HepG2 (cell line): ENCODE data around the gene SIRT7. TPM values are rescaled to one million over a fixed set of nuclear protein-coding genes. Genes with fewer than 3 reads are reported as not detected.

Experiments
- ETV6 ChIP-seq: sonication (generic); formaldehyde crosslinking; conservative IDR thresholded peaks from 2 replicates; pipeline ENCODE4 v1.4.0; 2020; ENCODE audit warnings: missing genetic modification reagents
- KAT7 ChIP-seq: IDR thresholded peaks from 2 replicates; pipeline ENCODE4 v1.6.1; 2018; ENCODE audit warnings: borderline replicate concordance, missing compliant biosample characterization
- MBD4 ChIP-seq: IDR thresholded peaks from 2 replicates; pipeline ENCODE4 v1.6.1; 2012; ENCODE audit warnings: low read length, inconsistent platforms, borderline replicate concordance
- NFRKB ChIP-seq: fragments of 450-650 bp; IDR thresholded peaks from 2 replicates; pipeline ENCODE4 v1.6.1; 2017
- NR1H2 ChIP-seq: sonication (generic); formaldehyde crosslinking; IDR thresholded peaks from 2 replicates; pipeline ENCODE4 v1.8.1; 2022; ENCODE audit warnings: low read depth, missing genetic modification reagents, borderline replicate concordance
- POGK ChIP-seq: sonication (generic); formaldehyde crosslinking; conservative IDR thresholded peaks from 2 replicates; pipeline ENCODE4 v1.8.0; 2022; ENCODE audit warnings: mild to moderate bottlenecking, moderate library complexity, missing genetic modification reagents
- SP140L ChIP-seq: sonication (generic); formaldehyde crosslinking; IDR thresholded peaks from 2 replicates; pipeline ENCODE4 v1.4.0; 2020; ENCODE audit warnings: missing genetic modification reagents, borderline replicate concordance
- SPEN ChIP-seq: sonication (generic); formaldehyde crosslinking; IDR thresholded peaks from 2 replicates; pipeline ENCODE4 v1.5.1; 2020; ENCODE audit warnings: low read depth, mild to moderate bottlenecking, missing genetic modification reagents
- ZFP91 ChIP-seq: sonication (generic); formaldehyde crosslinking; IDR thresholded peaks from 2 replicates; pipeline ENCODE4 v1.9.0; 2022; ENCODE audit warnings: missing genetic modification reagents, mild to moderate bottlenecking, borderline replicate concordance
- ZNF274 ChIP-seq: sonication (generic); formaldehyde crosslinking; IDR thresholded peaks from 2 replicates; pipeline ENCODE4 v1.5.1; 2020; ENCODE audit warnings: mild to moderate bottlenecking, missing genetic modification reagents
- ZNF33B ChIP-seq: sonication (generic); formaldehyde crosslinking; IDR thresholded peaks from 2 replicates; pipeline ENCODE4 v1.5.1; 2020; ENCODE audit warnings: mild to moderate bottlenecking, missing genetic modification reagents
- ZNF468 ChIP-seq: sonication (generic); formaldehyde crosslinking; IDR thresholded peaks from 2 replicates; pipeline ENCODE4 v1.8.0; 2022; ENCODE audit warnings: mild to moderate bottlenecking, moderate library complexity, missing genetic modification reagents
- ZNF503 ChIP-seq: sonication (generic); formaldehyde crosslinking; IDR thresholded peaks from 2 replicates; pipeline ENCODE4 v1.4.0; 2020; ENCODE audit warnings: missing genetic modification reagents
- polyA plus RNA-seq, 8 experiments: library from polyadenylated mRNA; depleted of rRNA in 3 of 8; stranded (reverse) in 7 of 8; unstranded in 1 of 8; fragments of >200 nt; fragmentation: Illumina TruSeq in 4 of 8; extraction: Trizol in 4 of 8; gene quantifications; 2 replicates each; pipeline versions ENCODE4 v1.2.1 to v1.2.3, GENCODE V29; 2011 to 2016; ENCODE audit warnings: low read depth in 4 of 8, missing spikeins in 1 of 8, mixed read lengths in 1 of 8; ENCODE audit not compliant: insufficient read depth in 1 of 8
- total RNA-seq, 5 experiments: library from RNA; depleted of rRNA; stranded (reverse); fragments of >200 nt; fragmentation: Illumina TruSeq; extraction: Trizol; gene quantifications; 2 replicates each; pipeline ENCODE4 v1.2.3, GENCODE V29; 2016; ENCODE audit warnings: low read depth in 1 of 5
- TF ChIP-seq, protein P1 (sequence below): sonication (generic); formaldehyde crosslinking; IDR thresholded peaks from 2 replicates; pipeline ENCODE4 v1.9.0; 2022; ENCODE audit warnings: low read depth, missing genetic modification reagents
- TF ChIP-seq, protein P2 (sequence below): sonication (generic); formaldehyde crosslinking; IDR thresholded peaks from 2 replicates; pipeline ENCODE4 v1.4.0; 2020; ENCODE audit warnings: missing genetic modification reagents
- TF ChIP-seq, protein P3 (sequence below): sonication (generic); formaldehyde crosslinking; IDR thresholded peaks from 2 replicates; pipeline ENCODE4 v1.5.0; 2020; ENCODE audit warnings: mild to moderate bottlenecking, missing genetic modification reagents

SIRT7 gene
- total and polyA plus RNA-seq, 2 of the 13 experiments (the other 11 are each of a cell fraction or from before 2014, with no cell fraction given), result 8.3 to 24.8 TPM

GRCh38 chr17:81926451-81927151 lies 8.6 kb upstream of the SIRT7 start (continued):
- TF ChIP-seq POGK (CRISPR knock-in tag) (0 out of 2 replicates have a peak, but pooled peaks have one; percentile 5), SP140L (CRISPR knock-in tag) (no peak), KAT7 (peak; percentile 51; the same call in 1 of the 2 replicates), ZNF503 (CRISPR knock-in tag) (peak; percentile 53; the same call in 1 of the 2 replicates), ZFP91 (CRISPR knock-in tag) (peak; percentile 91), MBD4 (no peak), ZNF468 (no peak), ZNF274 (CRISPR knock-in tag) (no peak; the same call in 1 of the 2 replicates), ETV6 (no peak; the same call in 1 of the 2 replicates), NR1H2 (CRISPR knock-in tag) (no peak), NFRKB (no peak), SPEN (CRISPR knock-in tag) (peak; percentile 31; the same call in 1 of the 2 replicates), ZNF33B (CRISPR knock-in tag) (peak; percentile 94)
- TF ChIP-seq, protein P1, sequence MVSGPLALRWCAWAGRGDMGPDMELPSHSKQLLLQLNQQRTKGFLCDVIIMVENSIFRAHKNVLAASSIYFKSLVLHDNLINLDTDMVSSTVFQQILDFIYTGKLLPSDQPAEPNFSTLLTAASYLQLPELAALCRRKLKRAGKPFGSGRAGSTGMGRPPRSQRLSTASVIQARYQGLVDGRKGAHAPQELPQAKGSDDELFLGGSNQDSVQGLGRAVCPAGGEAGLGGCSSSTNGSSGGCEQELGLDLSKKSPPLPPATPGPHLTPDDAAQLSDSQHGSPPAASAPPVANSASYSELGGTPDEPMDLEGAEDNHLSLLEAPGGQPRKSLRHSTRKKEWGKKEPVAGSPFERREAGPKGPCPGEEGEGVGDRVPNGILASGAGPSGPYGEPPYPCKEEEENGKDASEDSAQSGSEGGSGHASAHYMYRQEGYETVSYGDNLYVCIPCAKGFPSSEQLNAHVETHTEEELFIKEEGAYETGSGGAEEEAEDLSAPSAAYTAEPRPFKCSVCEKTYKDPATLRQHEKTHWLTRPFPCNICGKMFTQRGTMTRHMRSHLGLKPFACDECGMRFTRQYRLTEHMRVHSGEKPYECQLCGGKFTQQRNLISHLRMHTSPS (CRISPR knock-in tag), result no peak; the same call in 1 of the 2 replicates
- TF ChIP-seq, protein P2, sequence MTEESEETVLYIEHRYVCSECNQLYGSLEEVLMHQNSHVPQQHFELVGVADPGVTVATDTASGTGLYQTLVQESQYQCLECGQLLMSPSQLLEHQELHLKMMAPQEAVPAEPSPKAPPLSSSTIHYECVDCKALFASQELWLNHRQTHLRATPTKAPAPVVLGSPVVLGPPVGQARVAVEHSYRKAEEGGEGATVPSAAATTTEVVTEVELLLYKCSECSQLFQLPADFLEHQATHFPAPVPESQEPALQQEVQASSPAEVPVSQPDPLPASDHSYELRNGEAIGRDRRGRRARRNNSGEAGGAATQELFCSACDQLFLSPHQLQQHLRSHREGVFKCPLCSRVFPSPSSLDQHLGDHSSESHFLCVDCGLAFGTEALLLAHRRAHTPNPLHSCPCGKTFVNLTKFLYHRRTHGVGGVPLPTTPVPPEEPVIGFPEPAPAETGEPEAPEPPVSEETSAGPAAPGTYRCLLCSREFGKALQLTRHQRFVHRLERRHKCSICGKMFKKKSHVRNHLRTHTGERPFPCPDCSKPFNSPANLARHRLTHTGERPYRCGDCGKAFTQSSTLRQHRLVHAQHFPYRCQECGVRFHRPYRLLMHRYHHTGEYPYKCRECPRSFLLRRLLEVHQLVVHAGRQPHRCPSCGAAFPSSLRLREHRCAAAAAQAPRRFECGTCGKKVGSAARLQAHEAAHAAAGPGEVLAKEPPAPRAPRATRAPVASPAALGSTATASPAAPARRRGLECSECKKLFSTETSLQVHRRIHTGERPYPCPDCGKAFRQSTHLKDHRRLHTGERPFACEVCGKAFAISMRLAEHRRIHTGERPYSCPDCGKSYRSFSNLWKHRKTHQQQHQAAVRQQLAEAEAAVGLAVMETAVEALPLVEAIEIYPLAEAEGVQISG (CRISPR knock-in tag), result peak; percentile 69; the same call in 1 of the 2 replicates
- TF ChIP-seq, protein P3, sequence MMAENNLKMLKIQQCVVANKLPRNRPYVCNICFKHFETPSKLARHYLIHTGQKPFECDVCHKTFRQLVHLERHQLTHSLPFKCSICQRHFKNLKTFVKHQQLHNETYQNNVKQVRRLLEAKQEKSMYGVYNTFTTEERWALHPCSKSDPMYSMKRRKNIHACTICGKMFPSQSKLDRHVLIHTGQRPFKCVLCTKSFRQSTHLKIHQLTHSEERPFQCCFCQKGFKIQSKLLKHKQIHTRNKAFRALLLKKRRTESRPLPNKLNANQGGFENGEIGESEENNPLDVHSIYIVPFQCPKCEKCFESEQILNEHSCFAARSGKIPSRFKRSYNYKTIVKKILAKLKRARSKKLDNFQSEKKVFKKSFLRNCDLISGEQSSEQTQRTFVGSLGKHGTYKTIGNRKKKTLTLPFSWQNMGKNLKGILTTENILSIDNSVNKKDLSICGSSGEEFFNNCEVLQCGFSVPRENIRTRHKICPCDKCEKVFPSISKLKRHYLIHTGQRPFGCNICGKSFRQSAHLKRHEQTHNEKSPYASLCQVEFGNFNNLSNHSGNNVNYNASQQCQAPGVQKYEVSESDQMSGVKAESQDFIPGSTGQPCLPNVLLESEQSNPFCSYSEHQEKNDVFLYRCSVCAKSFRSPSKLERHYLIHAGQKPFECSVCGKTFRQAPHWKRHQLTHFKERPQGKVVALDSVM, result 0 out of 2 replicates have a peak, but pooled peaks have one; percentile 24
